Adipose tissue (tissue), 3 donors: ENCODE data around the gene MATN4. TPM values are rescaled to one million over a fixed set of nuclear protein-coding genes. Genes with fewer than 3 reads are reported as not detected.

Experiments used
- H3K27ac ChIP-seq: one replicate; pipeline ENCODE4 v1.5.1; 2013; ENCODE audit warnings: low read depth, low read length
- WGBS, 3 donors: extraction: QIAGEN DNeasy Blood & Tissue Kit; methylation state at CpG; one replicate each; pipeline ENCODE4 v1.1.7; 2013; 5-methylcytosine and 5-hydroxymethylcytosine counted together
- polyA plus RNA-seq, 3 donors: library from polyadenylated mRNA; stranded (reverse); fragments of 200-250 nt; gene quantifications; one replicate each; pipeline ENCODE4 v1.2.3, GENCODE V29; 2013
- donor health status: healthy with polysubstance abuse.
- donor health status: Bipolar disorder and iron deficiency.
- donor health status: healthy.

MATN4 gene
- polyA plus RNA-seq, 3 donors: 0.07 to 4.8 TPM; not detected in 1

- H3K27ac ChIP-seq: no peak overlapping the region
- WGBS, 3 donors: 83 to 94% (median 94%) methylated on average over 5 to 6 of the region's 6 CpGs
Observed at GRCh38 chr20:45299786-45300185, 8.3 kb downstream of the MATN4 start.

DNA sequence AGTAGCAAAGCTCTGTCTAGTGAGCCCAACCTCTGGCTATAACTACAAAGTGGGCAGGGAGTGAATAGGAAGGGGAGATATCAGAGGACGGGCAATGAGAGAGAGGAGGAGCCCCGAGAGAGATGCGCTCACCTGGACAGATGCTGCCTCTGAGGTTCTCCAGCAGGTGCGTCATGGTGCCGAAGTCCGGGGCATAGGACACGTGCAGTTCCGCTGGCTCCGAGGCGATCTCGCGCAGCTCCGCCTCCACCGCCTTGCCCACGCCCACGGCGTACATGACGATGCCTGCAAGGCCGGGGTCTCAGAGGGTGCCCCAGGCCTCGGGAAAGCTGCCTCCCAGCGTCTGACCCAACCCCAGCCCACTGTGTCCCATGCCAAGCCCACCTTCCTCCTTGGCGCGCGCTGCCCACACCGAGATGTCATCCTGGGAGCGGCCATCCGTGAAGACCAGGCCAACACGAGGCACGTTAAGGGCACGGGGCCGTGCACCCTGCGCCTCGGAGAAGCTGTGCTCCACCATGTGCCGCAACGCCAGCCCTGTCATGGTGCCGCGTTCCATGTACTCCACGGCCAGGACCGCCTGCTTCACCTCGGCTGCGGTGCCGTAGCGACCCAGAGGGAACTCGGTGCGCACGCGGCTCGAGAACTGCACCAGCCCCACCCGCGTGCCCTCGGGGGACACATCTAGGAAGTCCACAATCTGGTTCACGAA lies 10.2 kb downstream of the MATN4 start:
- 92 to 95% (median 93%) methylated on average over 48 to 52 of the region's 52 CpGs for WGBS, 3 donors
- no peak overlapping the region for H3K27ac ChIP-seq

- H3K27ac ChIP-seq: no peak overlapping the region
- WGBS, 3 donors: 86 to 97% (median 94%) methylated on average over 1 of the region's 1 CpG
Observed at GRCh38 chr20:45294659-45295058, 13.4 kb downstream of the MATN4 start.

GRCh38 chr20:45294003-45294368 lies 14.1 kb downstream of the MATN4 start:
- H3K27ac ChIP-seq: no peak overlapping the region
- WGBS, 3 donors: 46 to 63% (median 59%) methylated on average over 5 of the region's 5 CpGs

DNA sequence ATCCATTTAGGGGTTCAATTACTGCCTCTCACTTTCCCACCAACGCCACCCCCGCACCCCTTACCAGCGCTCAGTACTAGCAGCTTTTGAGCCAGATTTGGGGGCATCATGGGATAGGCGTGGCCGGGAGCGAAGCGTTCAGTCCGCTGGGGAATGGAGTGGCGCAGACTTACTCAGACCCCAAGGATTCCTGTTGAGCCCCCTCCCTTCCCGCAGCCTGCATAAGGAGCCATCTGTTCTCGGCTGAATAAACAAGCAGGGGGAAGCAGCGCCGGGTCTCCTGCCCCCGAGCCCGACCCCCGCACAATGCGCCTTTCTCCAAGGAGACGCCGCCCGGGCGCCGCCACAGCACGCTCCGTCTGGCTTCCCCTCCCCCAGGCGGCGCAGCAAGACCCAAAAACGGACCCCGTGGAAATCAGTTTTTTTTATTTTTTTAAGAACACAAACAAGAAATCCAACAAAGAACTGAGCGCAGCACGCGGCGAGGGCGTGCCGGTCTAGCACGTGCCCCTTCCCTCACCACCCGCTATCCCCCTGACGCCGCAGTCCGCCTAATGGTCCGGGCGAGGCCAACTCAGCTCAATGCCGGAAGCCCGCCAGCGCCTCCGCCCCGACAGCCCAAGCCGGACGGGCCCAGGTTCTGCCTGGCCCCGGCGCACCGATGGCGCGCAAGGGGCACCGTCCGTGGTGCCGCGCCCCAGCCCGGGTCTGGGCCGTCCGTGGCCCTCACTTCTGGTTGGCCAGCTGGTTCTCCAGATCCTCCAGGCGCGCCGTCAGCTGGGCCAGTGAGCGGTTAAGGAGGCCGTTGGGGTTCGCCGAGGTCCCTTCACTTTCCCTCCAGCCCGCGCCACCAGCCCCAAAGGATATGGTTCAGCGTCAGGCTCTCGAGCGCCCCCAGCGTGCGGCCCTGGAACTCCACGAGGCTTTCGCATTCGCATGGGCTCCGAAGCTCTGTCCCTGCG lies 14.8 kb downstream of the MATN4 start:
- 3 to 8% (median 5%) methylated on average over 79 of the region's 79 CpGs for WGBS, 3 donors
- no peak overlapping the region for H3K27ac ChIP-seq

DNA sequence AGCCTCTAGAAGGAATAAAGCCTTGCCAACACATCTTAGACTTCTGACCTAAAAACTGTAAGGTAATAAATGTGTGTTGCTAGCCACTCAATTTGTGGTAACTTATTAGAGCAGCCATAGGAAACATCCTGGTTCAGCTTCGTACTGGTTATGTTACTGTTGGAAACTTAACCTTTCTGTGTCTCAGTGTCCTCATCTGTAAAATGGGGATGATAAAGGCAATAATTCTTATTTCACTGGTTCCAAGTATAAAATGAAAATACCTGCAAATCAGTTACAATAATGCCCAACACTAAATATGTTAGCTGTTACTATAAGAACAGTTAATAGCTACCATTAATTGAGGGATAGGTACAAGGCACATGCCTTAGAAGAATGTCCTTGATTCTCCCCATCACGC lies 15.8 kb downstream of the MATN4 start:
- WGBS, 3 donors: 76 to 92% (median 80%) methylated on average over 2 of the region's 2 CpGs
- no peak overlapping the region for H3K27ac ChIP-seq

DNA sequence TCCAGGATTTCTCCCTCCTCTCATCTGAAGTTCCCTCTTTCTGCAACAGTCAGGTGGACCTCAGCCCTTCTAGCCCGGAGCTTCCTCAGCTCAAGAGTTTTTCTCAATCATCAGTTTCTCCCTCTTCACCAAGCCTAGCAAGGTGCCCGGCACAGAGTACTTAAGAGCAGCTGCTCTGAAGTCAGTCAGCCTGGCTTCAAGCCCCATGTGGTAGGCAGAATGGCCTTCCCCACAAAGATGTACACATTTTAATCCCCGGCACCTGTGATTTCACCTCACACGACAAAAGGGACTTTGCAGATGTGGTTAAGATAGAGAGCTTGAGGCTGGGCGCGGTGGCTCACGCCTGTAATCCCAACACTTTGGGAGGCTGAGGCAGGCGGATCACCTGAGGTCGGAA lies 16.6 kb downstream of the MATN4 start:
- no peak overlapping the region for H3K27ac ChIP-seq
- WGBS, 3 donors: 80 to 85% (median 83%) methylated on average over 9 of the region's 9 CpGs

- H3K27ac ChIP-seq: no peak overlapping the region
- WGBS, 3 donors: 20 to 23% (median 21%) methylated on average over 8 of the region's 8 CpGs
Observed at GRCh38 chr20:45290677-45291355, 17.3 kb downstream of the MATN4 start.

DNA sequence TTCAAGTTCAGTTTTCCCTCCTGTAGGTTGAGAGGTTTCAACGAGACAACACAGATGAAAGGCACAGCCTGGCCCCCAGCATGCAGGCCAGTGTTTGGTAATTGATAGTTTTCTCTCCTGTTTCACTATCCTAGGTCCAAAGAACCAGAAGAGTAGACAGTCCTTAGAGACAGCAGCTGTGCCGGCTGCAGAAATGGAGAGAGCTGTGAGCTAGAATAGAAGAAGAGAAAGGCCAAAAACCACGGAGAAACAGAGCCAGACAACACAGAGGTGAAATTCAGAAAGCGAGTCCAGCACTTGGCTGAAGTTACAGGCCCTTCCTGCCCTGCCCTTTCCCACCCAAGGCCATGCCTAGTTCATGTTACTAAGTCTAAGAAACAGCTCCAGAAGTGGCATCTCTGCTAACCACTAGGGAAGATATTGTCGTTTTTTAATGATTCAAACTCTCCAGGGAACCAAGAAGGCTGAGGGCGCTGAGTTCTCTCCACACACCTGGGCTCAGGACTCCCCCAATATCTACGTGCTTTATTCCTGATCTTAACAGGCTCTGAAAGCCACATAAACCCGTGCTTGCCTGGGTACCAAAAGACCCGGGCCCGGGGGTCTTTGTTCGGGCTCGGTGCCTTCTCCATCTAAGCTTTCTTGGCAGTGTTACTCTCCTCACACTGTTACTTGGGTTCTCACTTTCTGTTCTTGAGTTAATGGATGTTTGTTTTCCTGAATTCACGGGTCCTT lies 18.0 kb downstream of the MATN4 start:
- no peak overlapping the region for H3K27ac ChIP-seq
- 73 to 80% (median 76%) methylated on average over 13 of the region's 13 CpGs for WGBS, 3 donors

GRCh38 chr20:45288860-45289259 lies 19.2 kb downstream of the MATN4 start:
- 88 to 91% (median 89%) methylated on average over 5 of the region's 5 CpGs for WGBS, 3 donors
- no peak overlapping the region for H3K27ac ChIP-seq

DNA sequence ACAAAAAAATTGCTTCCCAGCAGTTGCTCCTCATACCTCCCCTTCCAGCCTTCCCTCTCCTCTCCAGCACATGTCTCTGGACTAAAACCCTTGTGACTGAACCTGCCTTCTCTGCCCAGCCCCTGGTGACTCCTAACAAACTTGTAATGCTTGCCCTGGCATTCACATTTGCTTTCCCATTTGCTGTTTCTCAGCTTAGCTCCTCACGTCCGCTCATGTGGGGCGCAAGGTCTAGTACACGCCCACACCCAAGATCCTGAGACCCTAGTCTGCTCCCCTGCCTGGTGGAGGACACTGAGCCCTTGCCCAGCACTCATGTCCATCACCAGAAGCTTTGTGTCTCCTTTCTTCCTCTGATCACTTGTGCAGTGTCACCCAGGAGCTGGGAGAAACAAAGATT lies 19.7 kb downstream of the MATN4 start:
- no peak overlapping the region for H3K27ac ChIP-seq
- 75 to 88% (median 84%) methylated on average over 4 of the region's 4 CpGs for whole genome bisulfite sequencing, 3 donors

- H3K27ac ChIP-seq: no peak overlapping the region
- WGBS, 3 donors: 42 to 64% (median 55%) methylated on average over 4 of the region's 4 CpGs
Observed at GRCh38 chr20:45283551-45284057, 24.5 kb downstream of the MATN4 start.

- no peak overlapping the region for H3K27ac ChIP-seq
- 65 to 70% (median 70%) methylated on average over 7 of the region's 7 CpGs for WGBS, 3 donors
Observed at GRCh38 chr20:45282700-45283550, 25.2 kb downstream of the MATN4 start.

GRCh38 chr20:45279992-45280391 lies 28.1 kb downstream of the MATN4 start:
- WGBS, 3 donors: 70 to 82% (median 72%) methylated on average over 1 of the region's 1 CpG
- no peak overlapping the region for H3K27ac ChIP-seq

GRCh38 chr20:45275338-45275737 lies 32.8 kb downstream of the MATN4 start:
- 29 to 76% (median 74%) methylated on average over 3 of the region's 3 CpGs for WGBS, 3 donors
- no peak overlapping the region for H3K27ac ChIP-seq

- 80 to 87% (median 81%) methylated on average over 4 of the region's 4 CpGs for WGBS, 3 donors
Observed at GRCh38 chr20:45269754-45270270, 38.3 kb downstream of the MATN4 start.

DNA sequence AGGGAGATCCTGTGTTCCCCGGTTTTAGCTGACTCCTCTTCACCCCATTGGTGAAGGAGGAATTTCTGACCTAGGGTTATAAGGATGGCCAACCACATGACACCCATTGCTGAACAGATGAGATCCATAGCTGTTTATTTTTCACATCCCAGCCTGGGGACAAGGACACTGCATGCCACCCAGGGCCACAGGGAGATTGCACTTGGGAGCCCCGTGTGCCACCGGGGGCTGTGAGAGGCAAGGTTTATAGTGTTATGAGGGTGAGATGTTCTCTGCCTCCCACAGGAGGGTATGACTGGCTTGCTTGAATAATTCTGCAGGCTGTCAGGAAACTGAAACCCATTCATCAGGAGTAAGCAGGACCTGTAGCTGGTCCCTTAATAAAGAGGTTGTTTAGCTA lies 39.0 kb downstream of the MATN4 start:
- 63 to 80% (median 78%) methylated on average over 3 of the region's 3 CpGs for WGBS, 3 donors
- no peak overlapping the region for H3K27ac ChIP-seq

More at GRCh38 chr20:45269754-45270270, 38.3 kb downstream of the MATN4 start:
- H3K27ac ChIP-seq: no peak overlapping the region
